Measurements from ENCODE around the gene LTB4R2. TPM values are rescaled to one million over a fixed set of nuclear protein-coding genes. Genes with fewer than 3 reads are reported as not detected.

Gene LTB4R2
- total and polyA plus RNA-seq, 3 experiments from 2014 or later, result 2.6 to 8.7 (median 8.3) TPM

DNA sequence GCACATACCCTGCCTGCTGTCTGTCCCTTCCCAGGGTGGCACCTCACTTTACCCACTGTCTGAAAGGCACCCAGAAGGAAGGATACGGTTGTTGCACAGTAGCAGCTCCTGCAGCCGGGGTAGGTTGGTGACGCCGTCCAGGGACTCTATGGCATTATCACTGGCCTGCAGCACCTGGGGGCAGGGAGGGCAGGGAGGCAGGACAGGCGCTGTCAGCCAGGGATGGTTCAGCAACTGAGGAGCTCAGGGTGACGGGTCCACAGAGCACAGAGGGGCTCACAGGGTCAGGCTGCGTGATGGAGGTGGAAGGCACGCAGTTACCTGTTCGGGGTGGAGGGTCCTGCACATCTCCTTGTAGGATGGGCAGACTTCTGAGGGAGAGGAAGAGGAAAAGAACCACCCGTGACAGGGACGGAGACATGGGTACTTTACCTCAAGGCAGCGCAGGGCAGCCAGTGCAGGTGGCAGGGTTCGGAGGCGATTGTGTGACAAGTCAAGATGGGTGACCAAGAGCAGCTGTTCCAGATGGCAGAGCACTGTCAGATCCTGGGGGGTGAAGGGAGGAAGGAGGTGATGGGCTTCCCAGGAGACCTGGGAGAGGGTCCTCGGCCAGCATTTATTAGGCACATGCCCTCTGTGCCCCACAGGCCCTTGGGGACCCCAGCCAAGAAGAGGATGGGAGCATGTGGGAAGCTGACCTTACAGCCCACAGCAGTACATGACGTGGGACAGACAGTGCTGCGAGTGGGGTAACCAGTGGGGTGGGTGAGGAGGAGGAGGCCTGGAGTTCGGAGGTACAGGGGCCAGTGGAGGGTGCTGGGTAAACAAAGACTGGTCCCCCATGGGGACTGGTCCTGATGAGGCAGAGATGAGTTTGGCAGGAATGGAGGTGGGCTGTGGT is 43.3 kb upstream of the LTB4R2 start:
- Mint-ChIP-seq H3K27ac (peak overlapping the region in 4 of 8 donors; percentile 34 to 78 (median 54)), H3K27me3 (peaks cover 0 to 2% of the 10 kb centered on the region in 2 donors), H3K9me3 (no peaks in the 10 kb centered on the region), H3K4me3 (peak overlapping the region in 2 of 7 donors; percentile 4 to 79), H3K4me1 (peaks cover 13 to 15% (median 15%) of the 10 kb centered on the region in 3 donors), H3K36me3 (peaks cover 7 to 64% (median 12%) of the 10 kb centered on the region in 3 donors)
- Histone ChIP-seq H3K27ac (ENCODE audit: low read depth, low read length) (no peak overlapping the region), H3K27me3 (ENCODE audit: insufficient read depth, low read length, poor library complexity, severe bottlenecking) (no peaks in the 10 kb centered on the region), H3K36me3 (ENCODE audit: insufficient read depth, low read length) (peaks cover 22% of the 10 kb centered on the region), H3K4me3 (ENCODE audit: low read length) (no peak overlapping the region), H3K4me1 (ENCODE audit: insufficient read depth, low read length) (peaks cover 6% of the 10 kb centered on the region), H3K9me3 (ENCODE audit: low read length) (no peaks in the 10 kb centered on the region)
- ChIA-PET POLR2A (no interaction called here), CTCF (no interaction called here)
- DNase-seq, result no peak

DNA sequence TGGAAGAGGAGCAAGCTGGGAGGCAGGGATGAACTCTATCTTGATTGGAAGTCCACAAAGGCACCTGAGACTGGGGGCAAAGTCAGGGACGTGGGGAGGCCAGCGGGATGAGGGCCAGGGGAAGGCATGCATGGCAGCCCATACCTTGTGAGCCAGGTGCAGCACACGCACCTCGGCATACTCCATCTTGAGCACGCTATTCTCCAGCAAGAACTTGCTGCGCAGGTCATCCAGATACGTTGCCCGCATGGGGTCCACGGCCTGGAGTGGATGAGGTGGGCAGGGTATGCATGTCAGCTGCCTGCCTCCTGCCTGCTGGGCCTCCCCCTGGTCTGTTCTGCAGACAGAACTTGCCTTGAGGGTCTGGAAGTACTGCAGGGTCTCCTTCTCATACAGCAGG is 42.4 kb upstream of the LTB4R2 start:
- H3K4me3 ChIP-seq (ENCODE audit: low read length), result no peak overlapping the region
- H3K27me3 ChIP-seq (ENCODE audit: insufficient read depth, low read length, poor library complexity, severe bottlenecking), result no peaks in the 10 kb centered on the region
- Mint-ChIP-seq H3K9me3 (no peaks in the 10 kb centered on the region), H3K4me1 (peaks cover 22 to 25% (median 24%) of the 10 kb centered on the region in 3 donors), H3K36me3 (peaks cover 7 to 60% (median 10%) of the 10 kb centered on the region in 3 donors), H3K27me3 (peaks cover 0 to 3% of the 10 kb centered on the region in 2 donors), H3K4me3 (peak overlapping the region in 2 of 7 donors; percentile 46 to 79), H3K27ac (peak overlapping the region in 1 of 8 donors; percentile 78)
- no peaks in the 10 kb centered on the region for H3K9me3 ChIP-seq (ENCODE audit: low read length)
- DNase-seq, result no peak
- H3K4me1 ChIP-seq (ENCODE audit: insufficient read depth, low read length), result peaks cover 14% of the 10 kb centered on the region
- peaks cover 22% of the 10 kb centered on the region for H3K36me3 ChIP-seq (ENCODE audit: insufficient read depth, low read length)
- CTCF ChIA-PET, result interaction anchor here (5.4 kb wide), 1 partner anchor 23 kb away, joined by 94 read pairs; the partner anchor contains the start of gene TINF2
- H3K27ac ChIP-seq (ENCODE audit: low read depth, low read length), result no peak overlapping the region
- POLR2A ChIA-PET, result no interaction called here

DNA sequence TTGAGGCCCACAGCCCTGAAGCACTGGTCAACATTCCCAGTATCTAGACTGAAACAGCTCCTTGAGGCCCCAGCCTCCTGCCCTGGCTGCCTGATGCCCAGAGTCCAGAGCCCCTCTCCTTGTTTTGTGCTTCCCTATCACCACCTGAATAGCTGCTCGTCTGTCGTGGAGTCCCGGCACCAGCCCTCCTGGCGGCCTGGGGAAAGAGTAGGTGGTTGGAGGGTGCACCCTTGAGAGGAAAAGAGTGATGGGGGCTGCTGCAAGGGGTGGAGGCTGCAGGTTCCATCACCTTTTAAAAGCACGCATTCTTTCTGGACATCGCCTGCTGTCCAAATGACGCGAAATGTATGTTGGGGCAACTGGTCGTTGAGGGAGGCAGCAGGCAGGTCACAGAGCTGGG is 41.7 kb upstream of the LTB4R2 start:
- H3K27me3 Mint-ChIP-seq, result peaks cover 0 to 5% of the 10 kb centered on the region in 2 donors
- H3K4me1 Mint-ChIP-seq, result peaks cover 27 to 29% (median 29%) of the 10 kb centered on the region in 3 donors
- DNase-seq, result no peak
- H3K27ac ChIP-seq (ENCODE audit: low read depth, low read length), result no peak overlapping the region
- H3K36me3 Mint-ChIP-seq, result peaks cover 7 to 59% (median 9%) of the 10 kb centered on the region in 3 donors
- peaks cover 22% of the 10 kb centered on the region for H3K36me3 ChIP-seq (ENCODE audit: insufficient read depth, low read length)
- H3K4me1 ChIP-seq (ENCODE audit: insufficient read depth, low read length), result peaks cover 19% of the 10 kb centered on the region
- H3K27ac Mint-ChIP-seq, result no peak overlapping the region
- CTCF ChIA-PET, result interaction anchor here (5.4 kb wide), 1 partner anchor 24 kb away, joined by 94 read pairs; the partner anchor contains the start of gene TINF2
- H3K9me3 Mint-ChIP-seq, result no peaks in the 10 kb centered on the region
- H3K27me3 ChIP-seq (ENCODE audit: insufficient read depth, low read length, poor library complexity, severe bottlenecking), result no peaks in the 10 kb centered on the region
- POLR2A ChIA-PET, result no interaction called here
- no peak overlapping the region for H3K4me3 Mint-ChIP-seq
- no peak overlapping the region for H3K4me3 ChIP-seq (ENCODE audit: low read length)
- H3K9me3 ChIP-seq (ENCODE audit: low read length), result no peaks in the 10 kb centered on the region

DNA sequence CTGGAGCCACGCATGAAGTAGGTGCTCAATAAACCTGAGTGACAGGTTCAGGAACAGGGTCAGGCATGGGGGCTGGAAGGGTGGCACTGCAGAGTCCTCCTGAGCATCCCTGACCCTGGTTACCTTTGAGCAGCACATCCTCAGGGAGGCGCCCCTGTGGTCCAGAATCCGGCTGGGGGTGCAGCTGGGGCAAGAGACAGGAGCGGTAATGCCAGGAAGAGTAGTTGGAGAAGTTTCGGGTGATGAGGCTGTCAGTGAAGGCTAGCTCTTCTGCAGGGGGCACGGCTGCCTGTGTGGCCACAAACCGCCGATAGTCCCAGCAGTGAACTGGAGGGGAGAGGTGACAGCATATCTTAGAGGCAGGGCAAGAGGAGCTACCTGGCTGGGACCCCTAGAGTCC is 40.6 kb upstream of the LTB4R2 start:
- peak overlapping the region in 4 of 8 donors; percentile 6 to 57 (median 46) for H3K27ac Mint-ChIP-seq
- H3K27me3 ChIP-seq (ENCODE audit: insufficient read depth, low read length, poor library complexity, severe bottlenecking), result no peaks in the 10 kb centered on the region
- peaks cover 37 to 40% (median 38%) of the 10 kb centered on the region in 3 donors for H3K4me1 Mint-ChIP-seq
- no peak overlapping the region for H3K4me3 ChIP-seq (ENCODE audit: low read length)
- no peaks in the 10 kb centered on the region for H3K9me3 Mint-ChIP-seq
- peak overlapping the region in 1 of 7 donors; percentile 25 for H3K4me3 Mint-ChIP-seq
- peak in 1 of 5 donors; percentile 33 for DNase-seq
- H3K27me3 Mint-ChIP-seq, result peaks cover 0 to 5% of the 10 kb centered on the region in 2 donors
- H3K4me1 ChIP-seq (ENCODE audit: insufficient read depth, low read length), result peaks cover 27% of the 10 kb centered on the region
- H3K36me3 Mint-ChIP-seq, result peaks cover 7 to 58% (median 9%) of the 10 kb centered on the region in 3 donors
- H3K36me3 ChIP-seq (ENCODE audit: insufficient read depth, low read length), result peaks cover 22% of the 10 kb centered on the region
- CTCF ChIA-PET, result interaction anchor here (1.1 to 5.4 kb wide), 6 partner anchors 25 to 108 kb away, joined by 4 to 94 read pairs (median 20); partner anchors contain the start of genes CHMP4A, IRF9, LTB4R and LTB4R2
- H3K27ac ChIP-seq (ENCODE audit: low read depth, low read length), result no peak overlapping the region
- POLR2A ChIA-PET, result interaction anchor here (0.9 kb wide), 1 partner anchor 27 kb away, joined by 3 read pairs; the partner anchor contains the start of gene TINF2
- H3K9me3 ChIP-seq (ENCODE audit: low read length), result no peaks in the 10 kb centered on the region

DNA sequence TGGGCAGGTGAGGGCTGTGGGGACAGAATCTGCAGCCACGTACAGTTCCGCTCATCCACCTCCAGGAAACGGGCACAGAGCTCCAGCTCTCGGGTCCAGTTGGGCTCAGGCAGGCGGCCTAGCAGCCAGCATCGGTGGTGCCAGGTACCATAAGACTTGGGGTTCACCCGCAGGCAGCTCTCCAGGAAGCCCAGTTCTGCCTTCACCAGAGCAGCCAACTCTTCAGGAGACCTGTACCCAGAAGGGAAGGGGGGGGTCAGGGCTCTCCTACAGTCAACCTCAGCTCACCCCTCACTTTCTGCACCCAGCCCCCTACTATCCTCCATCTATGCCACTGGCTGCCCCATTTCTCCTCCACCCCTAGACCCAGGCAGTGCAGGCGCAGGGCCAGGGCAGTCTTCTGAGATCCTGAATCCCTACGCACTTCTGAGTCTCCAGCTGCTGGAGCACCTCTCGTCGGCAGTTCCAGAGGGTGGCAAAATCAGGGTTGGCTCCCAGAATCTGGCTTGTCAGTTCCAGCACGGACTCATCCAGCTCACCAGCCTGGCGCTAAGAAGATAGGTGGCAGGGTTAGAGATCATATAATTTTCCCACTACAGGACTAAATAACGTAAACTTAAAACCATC is 39.9 kb upstream of the LTB4R2 start:
- H3K27ac ChIP-seq (ENCODE audit: low read depth, low read length), result no peak overlapping the region
- H3K9me3 ChIP-seq (ENCODE audit: low read length), result no peaks in the 10 kb centered on the region
- Mint-ChIP-seq H3K27ac (peak overlapping the region in 7 of 8 donors; percentile 17 to 98 (median 96)), H3K4me3 (peak overlapping the region; percentile 88 to 93 (median 92)), H3K27me3 (peaks cover 0 to 5% of the 10 kb centered on the region in 2 donors), H3K9me3 (no peaks in the 10 kb centered on the region), H3K4me1 (peaks cover 37 to 41% (median 39%) of the 10 kb centered on the region in 3 donors), H3K36me3 (peaks cover 7 to 52% (median 9%) of the 10 kb centered on the region in 3 donors)
- H3K4me1 ChIP-seq (ENCODE audit: insufficient read depth, low read length), result peaks cover 30% of the 10 kb centered on the region
- no peaks in the 10 kb centered on the region for H3K27me3 ChIP-seq (ENCODE audit: insufficient read depth, low read length, poor library complexity, severe bottlenecking)
- H3K4me3 ChIP-seq (ENCODE audit: low read length), result no peak overlapping the region
- DNase-seq, result peak in 1 of 5 donors; percentile 46
- CTCF ChIA-PET, result interaction anchor here (1.0 to 5.4 kb wide), 17 partner anchors 8 to 161 kb away, joined by 3 to 94 read pairs (median 6); partner anchors contain the start of genes CHMP4A, CIDEB, DHRS1 and EMC9
- peaks cover 22% of the 10 kb centered on the region for H3K36me3 ChIP-seq (ENCODE audit: insufficient read depth, low read length)
- POLR2A ChIA-PET, result interaction anchor here (0.6 to 2.8 kb wide), 8 partner anchors 13 to 971 kb away, joined by 3 to 28 read pairs (median 8); partner anchors contain the start of genes CHMP4A, DCAF11, LTB4R and NRL

DNA sequence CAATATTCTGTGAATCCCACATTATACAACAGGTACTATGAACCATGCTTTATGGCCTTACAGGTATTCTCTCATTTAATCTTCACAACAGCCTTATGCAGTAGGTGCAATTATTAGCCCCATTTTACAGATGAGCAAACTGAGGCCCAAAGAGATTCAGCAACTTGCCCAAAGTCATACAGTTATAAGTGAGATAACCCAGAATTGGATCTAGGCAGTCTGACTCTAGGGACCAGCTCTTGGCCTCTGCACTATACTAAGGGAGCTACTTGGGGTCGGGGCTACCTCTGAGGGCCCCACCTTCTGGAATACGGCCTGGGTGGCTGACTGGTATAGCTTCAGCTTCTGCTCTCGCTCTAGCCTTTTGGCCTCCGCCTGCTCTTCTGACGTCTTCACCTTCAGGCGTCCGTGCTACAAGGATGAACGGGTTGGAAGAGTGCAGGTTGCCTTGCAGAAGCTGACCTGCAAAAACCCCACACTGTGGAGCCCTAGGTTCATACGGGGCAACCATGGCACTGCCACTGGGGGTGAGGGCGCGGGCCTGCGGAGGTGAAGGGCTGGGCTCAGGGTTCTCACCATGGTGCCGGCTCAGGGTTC is 39.3 kb upstream of the LTB4R2 start:
- DNase-seq, result no peak
- peak overlapping the region; percentile 96 to 98 (median 97) for H3K27ac Mint-ChIP-seq
- Histone ChIP-seq H3K27ac (ENCODE audit: low read depth, low read length) (peak overlapping the region; percentile 86), H3K9me3 (ENCODE audit: low read length) (no peaks in the 10 kb centered on the region), H3K4me1 (ENCODE audit: insufficient read depth, low read length) (peaks cover 30% of the 10 kb centered on the region), H3K36me3 (ENCODE audit: insufficient read depth, low read length) (peaks cover 20% of the 10 kb centered on the region), H3K27me3 (ENCODE audit: insufficient read depth, low read length, poor library complexity, severe bottlenecking) (no peaks in the 10 kb centered on the region), H3K4me3 (ENCODE audit: low read length) (peak overlapping the region; percentile 63)
- peaks cover 37 to 44% (median 41%) of the 10 kb centered on the region in 3 donors for H3K4me1 Mint-ChIP-seq
- H3K9me3 Mint-ChIP-seq, result no peaks in the 10 kb centered on the region
- peaks cover 7 to 46% (median 9%) of the 10 kb centered on the region in 3 donors for H3K36me3 Mint-ChIP-seq
- H3K4me3 Mint-ChIP-seq, result peak overlapping the region; percentile 88 to 93 (median 92)
- POLR2A ChIA-PET, result interaction anchor here (0.5 to 2.8 kb wide), 13 partner anchors 14 to 971 kb away, joined by 3 to 28 read pairs (median 6); partner anchors contain the start of genes CBLN3, CHMP4A, DCAF11 and KHNYN
- CTCF ChIA-PET, result interaction anchor here (0.7 to 5.4 kb wide), 20 partner anchors 9 to 160 kb away, joined by 3 to 94 read pairs (median 6); partner anchors contain the start of genes CHMP4A, CIDEB, DHRS1 and EMC9
- H3K27me3 Mint-ChIP-seq, result peaks cover 0 to 5% of the 10 kb centered on the region in 2 donors
